SK-N-SH (cell line): Measurements from ENCODE around the gene ADAMTSL1.
A peak's percentile ranks its signal among the peaks of the same experiment; 100 is the strongest.

ENCODE experiments used
- CHD2 ChIP-seq: fragments of 150-350 bp; IDR thresholded peaks from 2 replicates; pipeline ENCODE4 v1.6.1; 2018; ENCODE audit warnings: low read length; ENCODE audit not compliant: partially characterized antibody
- CTCF ChIP-seq: fragments of 200-600 bp; sonication (generic); IDR thresholded peaks from 2 replicates; pipeline ENCODE4 v1.6.1; 2017; ENCODE audit warnings: antibody characterized with exemption, mild to moderate bottlenecking, moderate library complexity
- EP300 ChIP-seq, 2 experiments: IDR thresholded peaks; 2 replicates each; pipeline versions ENCODE4 v1.4.0 to v1.6.1; 2012; ENCODE audit warnings: borderline replicate concordance in 1 of 2, low read depth in 1 of 2, low read length in 1 of 2
- EZH2phosphoT487 ChIP-seq: fragments of 200-600 bp; sonication (generic); IDR thresholded peaks from 2 replicates; pipeline ENCODE4 v1.6.1; 2017; ENCODE audit warnings: low read depth, mixed run types, mild to moderate bottlenecking, antibody characterized with exemption, moderate library complexity, borderline replicate concordance
- FOSL2 ChIP-seq: IDR thresholded peaks from 2 replicates; pipeline ENCODE4 v1.4.0; 2012; ENCODE audit warnings: low read depth, mild to moderate bottlenecking, moderate library complexity, borderline replicate concordance
- GABPA ChIP-seq: IDR thresholded peaks from 2 replicates; pipeline ENCODE4 v1.4.0; 2012; ENCODE audit warnings: low read depth, mild to moderate bottlenecking
- IRF3 ChIP-seq: fragments of 150-350 bp; IDR thresholded peaks from 2 replicates; pipeline ENCODE4 v1.6.1; 2016; ENCODE audit warnings: mild to moderate bottlenecking, low read depth, low read length
- MXI1 ChIP-seq: IDR thresholded peaks from 2 replicates; pipeline ENCODE4 v1.6.1; 2012; ENCODE audit warnings: mild to moderate bottlenecking, low read depth, low read length, improper control_type of control experiment
- PBX3 ChIP-seq: IDR thresholded peaks from 2 replicates; pipeline ENCODE4; 2012
- POLR2AphosphoS5 ChIP-seq: IDR thresholded peaks from 2 replicates; pipeline ENCODE4 v1.6.1; 2012; ENCODE audit warnings: low read depth, low read length
- TF ChIP-seq, protein P1 (sequence below): IDR thresholded peaks from 2 replicates; pipeline ENCODE4 v1.4.0; 2012; ENCODE audit warnings: low read depth, borderline replicate concordance

GRCh38 chr9:18463991-18464390 is 10.0 kb upstream of the ADAMTSL1 start:
- TF ChIP-seq CTCF (no peak), PBX3 (no peak), MXI1 (no peak), POLR2AphosphoS5 (no peak), CHD2 (no peak), FOSL2 (peak; percentile 17; the same call in 1 of the 2 replicates), EZH2phosphoT487 (no peak), IRF3 (no peak), GABPA (no peak), EP300 (IDR thresholded peaks at IDR 0.05; ENCODE audit: borderline replicate concordance in 1 of 2, low read depth in 1 of 2, low read length in 1 of 2) (no peak)
- TF ChIP-seq, protein P1, sequence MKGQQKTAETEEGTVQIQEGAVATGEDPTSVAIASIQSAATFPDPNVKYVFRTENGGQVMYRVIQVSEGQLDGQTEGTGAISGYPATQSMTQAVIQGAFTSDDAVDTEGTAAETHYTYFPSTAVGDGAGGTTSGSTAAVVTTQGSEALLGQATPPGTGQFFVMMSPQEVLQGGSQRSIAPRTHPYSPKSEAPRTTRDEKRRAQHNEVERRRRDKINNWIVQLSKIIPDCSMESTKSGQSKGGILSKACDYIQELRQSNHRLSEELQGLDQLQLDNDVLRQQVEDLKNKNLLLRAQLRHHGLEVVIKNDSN: no peak
